Progenitor cell of endocrine pancreas (in vitro differentiated cells): ENCODE measurements around the gene GATM. TPM values are rescaled to one million over a fixed set of nuclear protein-coding genes. Genes with fewer than 3 reads are reported as not detected.

Experiments used
- DNase-seq: peaks from one replicate; pipeline ENCODE4 v3.0.0; 2021; ENCODE audit warnings: low spot score; ENCODE audit not compliant: unreplicated experiment
- H3K27ac Mint-ChIP-seq: 2 replicates; pipeline ENCODE4 v1.8.0; 2021; ENCODE audit warnings: mild to moderate bottlenecking, moderate library complexity, mixed read lengths
- H3K27me3 Mint-ChIP-seq: 2 replicates; pipeline ENCODE4 v1.8.0; 2021; ENCODE audit warnings: mixed read lengths
- H3K36me3 Mint-ChIP-seq: 2 replicates; pipeline ENCODE4 v1.8.0; 2022; ENCODE audit warnings: mixed read lengths; ENCODE audit not compliant: insufficient read depth
- H3K4me1 Mint-ChIP-seq: 2 replicates; pipeline ENCODE4 v1.8.0; 2021; ENCODE audit warnings: low read depth, mixed read lengths
- H3K4me3 Mint-ChIP-seq: 2 replicates; pipeline ENCODE4 v1.8.0; 2021; ENCODE audit warnings: low read depth, mild to moderate bottlenecking, moderate library complexity, mixed read lengths
- H3K9me3 Mint-ChIP-seq: 2 replicates; pipeline ENCODE4 v1.8.0; 2021; ENCODE audit warnings: low read depth, mixed read lengths
- CTCF ChIP-seq: fragments of 200-600 bp; sonication (generic); IDR thresholded peaks from one replicate; pipeline ENCODE4 v1.5.0; 2021; ENCODE audit warnings: antibody characterized with exemption, mild to moderate bottlenecking; ENCODE audit not compliant: unreplicated experiment
- total RNA-seq: library from RNA; stranded (reverse); gene quantifications from 2 replicates; pipeline ENCODE4 v1.2.1, GENCODE V29; 2021

The GATM gene
- total RNA-seq, 1 donor from 2014 or later, result 64.1 TPM

- Mint-ChIP-seq H3K27ac (peak overlapping the region; percentile 98), H3K9me3 (no peaks in the 10 kb centered on the region), H3K36me3 (peaks cover 5% of the 10 kb centered on the region), H3K4me3 (peak overlapping the region; percentile 94), H3K27me3 (no peaks in the 10 kb centered on the region), H3K4me1 (peaks cover 18% of the 10 kb centered on the region)
- DNase-seq, result no peak
- no peak for TF ChIP-seq CTCF
These were observed 23.4 kb upstream of the GATM start for GRCh38 chr15:45401665-45402161.

GRCh38 chr15:45399381-45400212 is 21.3 kb upstream of the GATM start:
- H3K27me3 Mint-ChIP-seq, result peaks cover 11% of the 10 kb centered on the region
- H3K36me3 Mint-ChIP-seq, result no peaks in the 10 kb centered on the region
- TF ChIP-seq CTCF, result peak; percentile 74
- no peaks in the 10 kb centered on the region for H3K9me3 Mint-ChIP-seq
- no peak overlapping the region for H3K27ac Mint-ChIP-seq
- H3K4me1 Mint-ChIP-seq, result peaks cover 15% of the 10 kb centered on the region
- H3K4me3 Mint-ChIP-seq, result peak overlapping the region; percentile 24
- DNase-seq, result no peak

GRCh38 chr15:45397116-45397665 is 18.8 kb upstream of the GATM start:
- peaks cover 19% of the 10 kb centered on the region for H3K27me3 Mint-ChIP-seq
- H3K4me1 Mint-ChIP-seq, result peaks cover 9% of the 10 kb centered on the region
- no peaks in the 10 kb centered on the region for H3K36me3 Mint-ChIP-seq
- no peak for DNase-seq
- no peak overlapping the region for H3K27ac Mint-ChIP-seq
- H3K9me3 Mint-ChIP-seq, result no peaks in the 10 kb centered on the region
- no peak overlapping the region for H3K4me3 Mint-ChIP-seq
- TF ChIP-seq CTCF, result no peak

- peaks cover 2% of the 10 kb centered on the region for H3K4me1 Mint-ChIP-seq
- no peaks in the 10 kb centered on the region for H3K9me3 Mint-ChIP-seq
- peaks cover 19% of the 10 kb centered on the region for H3K27me3 Mint-ChIP-seq
- DNase-seq, result no peak
- no peak for TF ChIP-seq CTCF
- no peaks in the 10 kb centered on the region for H3K36me3 Mint-ChIP-seq
- H3K27ac Mint-ChIP-seq, result no peak overlapping the region
- no peak overlapping the region for H3K4me3 Mint-ChIP-seq
These were observed 17.6 kb upstream of the GATM start for GRCh38 chr15:45395943-45396342.

- Mint-ChIP-seq H3K9me3 (no peaks in the 10 kb centered on the region), H3K4me3 (no peak overlapping the region), H3K27me3 (peaks cover 19% of the 10 kb centered on the region), H3K4me1 (peaks cover 4% of the 10 kb centered on the region), H3K27ac (no peak overlapping the region), H3K36me3 (no peaks in the 10 kb centered on the region)
- no peak for DNase-seq
- TF ChIP-seq CTCF, result no peak
These were observed 16.3 kb upstream of the GATM start for GRCh38 chr15:45394681-45395080.
